NOMO-1 (cell line): ENCODE measurements around the gene SPTBN4.
"Not testable (repeated sequence)": the region's sequence is repeated elsewhere in the genome, so short reads cannot be mapped to it uniquely, and the experiment has no call there.

Experiments
- DNase-seq, 2 experiments: peaks; one replicate each; lab custom pipeline; 2025; ENCODE audit not compliant: unreplicated experiment in 2 of 2; lab: John Stamatoyannopoulos, UW

Gene SPTBN4

GRCh38 chr19:40466985-40467734 is at the start of gene SPTBN4:
SPTBN4 (plus strand) TSS chr19:40467001; CDS start chr19:40472622, 5,621 bp downstream.
- no peak for DNase-seq

DNA sequence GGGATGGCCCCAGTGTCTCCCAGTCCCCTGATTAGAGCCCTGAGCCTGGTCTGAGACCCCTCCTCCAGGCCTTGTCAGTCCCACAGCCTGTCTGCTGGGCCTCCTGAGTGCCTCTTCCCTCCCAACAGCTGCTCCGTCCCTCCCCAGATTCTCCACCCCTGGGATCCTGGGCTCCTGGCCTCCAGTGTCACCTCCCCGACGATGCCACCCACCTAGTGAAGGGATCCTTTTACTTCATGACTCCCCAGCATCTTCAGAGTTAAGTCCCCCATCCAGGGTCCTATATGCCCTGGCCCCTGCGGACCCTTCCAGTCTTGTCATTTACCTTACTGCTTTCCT is 49.2 kb upstream of the SPTBN4 start:
- no peak for DNase-seq

GRCh38 chr19:40418040-40418439 is 48.8 kb upstream of the SPTBN4 start:
- no peak for DNase-seq

- DNase-seq: no peak
Measured at GRCh38 chr19:40419066-40419612, 47.7 kb upstream of the SPTBN4 start.

DNA sequence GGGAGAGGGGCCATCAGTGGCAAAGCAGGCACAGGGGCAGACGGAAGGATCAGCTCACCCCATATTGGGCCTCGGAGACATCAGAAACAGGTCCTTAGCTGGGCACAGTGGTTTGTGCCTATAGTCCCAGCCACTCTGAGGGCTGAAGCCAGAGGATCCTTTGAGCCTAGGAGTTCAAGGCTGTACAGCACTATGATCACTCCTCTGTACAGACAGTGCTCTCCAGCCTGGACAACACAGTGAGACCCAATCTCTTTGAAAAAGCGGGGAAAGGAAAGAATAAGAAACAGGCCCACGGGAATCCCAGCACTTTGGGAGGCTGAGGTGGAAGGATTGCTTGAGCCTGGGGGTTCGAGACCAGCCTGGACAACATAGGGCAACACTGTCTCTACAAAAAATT is 47.0 kb upstream of the SPTBN4 start:
- DNase-seq: no peak

DNA sequence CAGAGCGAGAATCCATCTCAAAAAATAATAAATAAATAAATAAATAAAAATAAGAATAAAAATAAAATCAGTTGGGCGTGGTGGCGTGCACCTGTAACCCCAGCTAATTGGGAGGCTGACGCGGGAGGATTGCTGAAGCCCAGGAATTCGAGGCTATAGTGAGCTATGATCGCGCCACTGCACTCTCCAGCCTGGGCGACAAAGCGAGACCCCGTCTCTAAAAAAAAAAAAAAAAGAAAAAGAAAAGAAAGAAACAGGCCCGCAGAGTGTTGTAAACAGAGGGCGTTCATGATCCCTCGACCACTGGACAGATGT is 46.4 kb upstream of the SPTBN4 start:
- no peak for DNase-seq

- peak; percentile 66 to 86 for DNase-seq
Measured at GRCh38 chr19:40420766-40421765, 45.7 kb upstream of the SPTBN4 start.

DNA sequence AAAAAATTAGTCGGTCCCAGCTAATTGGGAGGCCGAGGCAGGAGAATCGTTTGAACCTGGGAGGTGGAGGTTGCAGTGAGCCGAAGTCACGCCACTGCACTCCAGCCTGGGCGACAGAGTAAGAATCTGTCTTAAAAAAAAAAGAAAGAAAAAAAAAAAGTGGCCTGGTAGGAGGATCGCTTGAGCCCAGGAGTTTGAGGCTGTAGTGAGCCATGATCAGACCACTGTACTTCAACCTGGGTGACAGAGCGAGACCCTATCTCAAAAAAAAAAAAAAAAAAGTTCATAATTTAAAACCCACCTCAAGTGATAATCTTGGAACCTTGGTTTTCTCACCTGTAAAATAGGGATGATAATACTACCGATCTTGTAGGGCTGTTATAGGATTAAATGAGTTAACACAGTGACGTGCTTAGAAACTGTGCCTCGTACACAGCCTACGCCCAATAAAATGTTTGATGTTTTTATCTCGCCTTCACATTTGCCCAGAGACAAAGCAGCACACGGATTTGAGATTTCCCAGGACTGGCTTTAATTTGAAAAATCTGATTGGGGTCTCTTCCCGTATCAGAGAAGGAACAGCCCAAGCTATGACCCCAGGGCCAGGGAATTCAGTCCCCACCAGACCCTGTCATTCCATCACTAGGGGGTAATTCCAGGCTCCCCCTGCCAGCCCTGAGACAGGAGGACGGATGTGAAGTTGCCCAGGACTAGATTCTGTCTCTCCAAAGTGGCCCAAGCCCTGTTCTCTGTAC is 44.6 kb upstream of the SPTBN4 start:
- DNase-seq: no peak

- no peak for DNase-seq
Measured at GRCh38 chr19:40422748-40423566, 43.8 kb upstream of the SPTBN4 start.

DNA sequence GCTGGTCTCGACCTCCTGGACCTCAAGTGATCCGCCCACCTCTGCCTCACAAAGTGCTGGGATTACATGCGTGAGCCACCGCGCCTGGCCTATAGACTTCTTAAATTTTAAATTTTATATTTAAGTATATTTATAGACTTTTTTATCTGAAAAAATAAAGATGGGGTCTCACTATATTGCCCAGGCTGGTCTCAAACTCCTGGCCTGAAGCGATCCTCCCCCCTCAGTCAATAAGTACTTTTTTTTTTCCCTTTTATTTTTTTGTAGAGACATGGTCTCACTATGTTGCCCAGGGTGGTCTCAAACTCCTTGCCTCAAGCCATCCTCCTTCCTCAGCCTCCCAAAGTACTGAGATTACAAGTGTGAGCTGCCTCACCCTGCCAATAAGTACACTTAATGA is 42.9 kb upstream of the SPTBN4 start:
- DNase-seq: no peak

DNA sequence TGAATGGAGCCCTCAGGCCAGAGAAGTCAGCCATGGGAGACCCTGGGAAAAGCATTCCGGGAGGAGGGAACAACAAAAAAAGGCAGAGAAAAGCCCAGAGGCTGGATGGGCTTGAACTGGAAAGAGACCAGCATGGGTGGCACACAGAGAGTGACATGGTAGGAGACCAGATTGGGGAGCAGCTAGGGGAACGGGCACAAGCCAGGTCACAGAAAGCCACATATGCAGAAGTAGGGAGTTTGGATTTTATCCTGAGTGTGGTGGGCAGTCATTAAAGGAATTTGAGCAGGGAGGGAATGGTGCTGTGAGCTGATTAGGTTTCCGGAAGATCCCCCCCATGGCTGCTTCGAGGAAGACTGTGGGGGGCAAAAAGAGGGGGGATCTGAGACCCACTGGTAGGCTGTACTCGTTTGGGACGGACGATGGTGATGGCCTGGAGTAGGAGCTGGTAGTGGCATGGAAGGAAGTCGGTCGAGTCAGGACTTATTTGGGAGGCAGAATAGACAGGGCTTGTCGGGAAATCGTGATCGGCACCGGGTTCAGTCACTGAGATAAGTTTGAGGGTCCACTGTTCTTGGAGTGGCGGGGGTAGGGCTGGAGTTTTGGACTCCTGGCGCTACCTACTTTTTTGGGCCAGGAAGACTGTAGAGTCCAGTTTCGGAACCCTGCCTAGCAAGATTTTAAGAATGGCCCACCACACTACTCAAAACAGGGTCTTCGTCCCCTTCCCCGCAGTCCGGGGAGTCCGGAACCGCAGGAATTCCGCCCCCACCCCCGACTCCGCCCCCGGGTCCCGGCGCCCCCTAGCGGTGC is 42.0 kb upstream of the SPTBN4 start:
- no peak for DNase-seq

GRCh38 chr19:40425450-40426287 is 41.1 kb upstream of the SPTBN4 start, which contains the start of gene SERTAD1:
SERTAD1 (minus strand) TSS chr19:40425992; CDS start chr19:40423546, 2,446 bp downstream.
- DNase-seq: peak; percentile 99 to 100

GRCh38 chr19:40428197-40428596 is 38.6 kb upstream of the SPTBN4 start:
- DNase-seq: not testable (repeated sequence)

DNA sequence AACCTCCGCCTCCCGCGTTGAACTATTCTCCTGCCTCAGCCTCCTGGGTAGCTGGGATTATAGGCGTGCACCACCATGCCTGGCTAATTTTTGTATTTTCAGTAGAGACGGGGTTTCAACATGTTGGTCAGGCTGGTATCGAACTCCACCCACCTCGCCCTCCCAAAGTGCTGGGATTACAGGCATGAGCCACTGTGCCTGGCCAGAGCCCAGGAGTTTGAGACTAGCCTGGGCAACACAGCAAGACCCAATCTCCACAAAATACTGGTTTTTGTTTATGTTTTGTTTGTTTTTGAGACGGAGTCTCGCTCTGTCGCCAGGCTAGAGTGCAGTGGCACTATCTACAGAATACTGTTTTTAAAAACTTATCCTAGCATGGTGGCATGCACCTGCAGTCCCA is 36.6 kb upstream of the SPTBN4 start:
- not testable (repeated sequence) for DNase-seq

DNA sequence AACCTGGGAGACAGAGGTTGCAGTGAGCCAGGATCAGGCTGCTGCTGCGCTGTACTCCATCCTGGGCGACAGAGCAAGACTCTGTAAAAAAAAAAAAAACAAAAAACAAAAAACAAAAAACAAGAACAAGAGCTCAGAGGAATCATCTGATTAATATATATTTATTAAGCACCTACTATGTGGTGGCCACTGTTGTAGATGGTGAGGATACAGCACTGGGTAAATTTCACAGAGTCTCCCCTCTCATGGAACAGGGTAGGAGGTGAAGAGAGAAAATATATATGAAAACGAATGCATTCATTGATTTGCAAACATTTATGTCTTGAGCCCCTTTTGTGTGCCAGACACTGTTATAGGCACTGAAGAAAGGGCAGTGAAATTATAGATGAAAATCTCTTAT is 35.1 kb upstream of the SPTBN4 start:
- no peak for DNase-seq

DNA sequence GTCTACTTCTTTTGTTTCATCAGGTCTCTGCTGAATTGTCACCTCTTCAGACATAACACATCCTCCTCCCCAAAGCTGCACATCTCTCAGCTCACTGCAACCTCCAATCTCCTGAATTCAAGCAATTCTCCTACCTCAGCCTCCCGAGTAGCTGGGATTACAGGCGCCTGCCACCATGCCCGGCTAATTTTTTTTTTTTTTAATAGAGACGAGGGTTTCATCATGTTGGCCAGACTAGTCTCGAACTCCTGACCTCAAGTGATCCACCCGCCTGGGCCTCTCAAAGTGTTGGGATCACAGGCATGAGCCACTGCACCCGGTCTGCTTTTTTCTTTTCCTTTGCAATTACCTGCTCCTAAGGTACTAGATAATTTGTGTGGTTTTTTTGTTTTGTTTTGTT is 34.0 kb upstream of the SPTBN4 start:
- DNase-seq: not testable (repeated sequence)

GRCh38 chr19:40433391-40434216 is 33.2 kb upstream of the SPTBN4 start:
- DNase-seq: peak; percentile 82 to 87
